Measurements from ENCODE around the gene GATAD2A.

Gene GATAD2A

GRCh38 chr19:19549804-19550464, 144.5 kb downstream of the GATAD2A start:
- no peak for DNase-seq

DNA sequence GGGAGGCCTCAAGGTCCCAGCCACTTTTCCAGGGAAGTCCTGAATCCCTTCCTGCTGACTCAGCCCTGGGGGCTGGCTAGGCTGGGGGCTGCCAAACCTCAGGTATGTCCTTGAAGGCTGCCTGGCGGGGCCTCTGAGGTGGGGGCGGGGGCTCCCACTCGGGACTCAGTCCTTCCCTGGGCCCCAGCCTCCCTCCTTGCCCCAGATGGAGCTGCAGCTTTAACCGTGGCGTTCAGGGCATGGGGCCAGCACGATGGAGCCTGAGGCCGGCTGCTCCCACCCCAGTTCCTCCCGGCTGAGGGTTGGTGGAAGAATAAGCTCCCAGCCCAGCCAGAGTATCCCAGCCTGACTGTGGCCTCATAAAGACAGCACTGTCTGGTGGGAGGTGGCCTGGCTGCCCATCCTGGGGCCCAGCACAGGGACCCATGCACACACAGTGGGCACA, 145.0 kb downstream of the GATAD2A start:
- DNase-seq, result no peak

DNA sequence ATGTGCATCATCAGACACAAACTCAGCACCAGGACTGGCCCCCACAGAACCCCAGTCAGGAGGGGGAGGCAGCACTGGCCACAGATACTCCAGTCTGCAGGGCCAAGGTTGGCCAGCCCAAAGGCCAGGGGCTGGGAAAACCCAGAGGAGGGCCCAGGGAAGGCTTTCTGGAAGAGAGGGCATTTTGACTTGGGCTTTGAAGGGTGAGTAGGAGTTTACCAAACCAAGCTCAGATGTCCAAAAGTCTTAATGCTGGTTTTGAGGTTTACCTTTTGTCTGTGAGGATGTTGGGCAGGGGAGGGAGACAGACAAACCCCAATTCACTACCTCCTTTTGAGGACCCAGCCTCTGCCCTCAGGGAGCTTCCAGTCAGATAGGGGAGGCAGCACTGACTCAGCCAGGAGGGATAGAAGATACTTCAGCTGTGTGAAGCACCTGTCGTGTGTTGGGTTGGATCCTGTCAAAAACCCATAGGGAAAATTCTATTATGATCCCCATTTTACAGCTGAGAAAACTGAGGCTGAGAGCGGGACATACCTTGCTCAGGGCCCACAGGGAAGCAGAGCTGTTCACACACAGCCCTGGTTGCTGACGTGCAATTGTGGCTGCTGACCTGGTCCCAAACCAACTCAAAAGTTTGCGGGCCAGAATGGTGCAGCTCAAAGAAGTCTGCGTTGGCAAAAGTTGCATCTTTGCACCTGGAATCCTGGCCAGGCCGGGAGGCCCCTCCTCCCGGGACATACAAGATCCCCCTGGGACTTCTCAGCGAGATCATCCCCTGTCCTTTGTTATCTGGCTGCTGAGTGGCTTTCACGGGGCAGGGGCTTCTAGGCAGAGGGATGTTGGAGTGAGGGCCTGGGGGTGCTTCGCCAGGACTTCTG, 145.7 kb downstream of the GATAD2A start:
- peak; percentile 24 for DNase-seq

DNA sequence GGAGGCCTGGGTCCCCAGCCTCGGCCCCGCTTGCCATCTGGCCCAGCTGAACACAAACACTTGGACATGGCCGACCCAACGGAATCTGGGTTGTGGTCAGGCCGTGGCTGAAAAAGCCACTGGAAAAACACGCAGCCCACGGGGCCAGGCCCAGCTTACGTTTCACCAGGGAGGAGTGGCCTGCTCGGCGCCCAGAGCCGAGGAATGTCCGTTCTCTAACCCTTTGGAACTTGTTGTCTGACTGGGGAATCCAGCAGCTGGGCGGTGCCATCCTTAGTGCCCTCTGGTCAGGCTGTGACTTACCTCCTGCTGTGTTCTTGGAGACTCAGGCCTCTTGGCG, 146.3 kb downstream of the GATAD2A start:
- DNase-seq, result no peak

GRCh38 chr19:19552798-19553197, 147.3 kb downstream of the GATAD2A start:
- DNase-seq, result peak; percentile 43

GRCh38 chr19:19553670-19554069, 148.2 kb downstream of the GATAD2A start:
- DNase-seq, result no peak

- DNase-seq, result peak; percentile 62
These were observed 148.9 kb downstream of the GATAD2A start for GRCh38 chr19:19554074-19555023.

- no peak for DNase-seq
These were observed 152.6 kb downstream of the GATAD2A start for GRCh38 chr19:19558055-19558454.
